Esophagus muscularis mucosa (tissue), 4 donors: ENCODE data around the gene TPD52L2. TPM values are rescaled to one million over a fixed set of nuclear protein-coding genes. Genes with fewer than 3 reads are reported as not detected.

Experiments used
- DNase-seq: peaks from one replicate; pipeline ENCODE4 v3.0.0-alpha.2; 2017; ENCODE audit errors: extremely low spot score
- H3K27ac ChIP-seq, 4 donors: fragments of 200-600 bp; sonication (generic); replicated peaks in 1 of 4; 1 replicate in 3 of 4; 2 replicates in 1 of 4; pipeline ENCODE4 v1.5.1; 2016 to 2019; ENCODE audit warnings: mild to moderate bottlenecking in 1 of 4
- H3K27me3 ChIP-seq, 4 donors: fragments of 200-600 bp; sonication (generic); one replicate each; pipeline versions ENCODE4 v1.5.1 to v1.6.0; 2016 to 2019
- H3K36me3 ChIP-seq, 4 donors: fragments of 200-600 bp; sonication (generic); one replicate each; pipeline ENCODE4 v1.5.1; 2016 to 2019
- H3K4me1 ChIP-seq, 4 donors: fragments of 200-600 bp; sonication (generic); one replicate each; pipeline ENCODE4 v1.5.1; 2016 to 2019
- H3K4me3 ChIP-seq, 4 donors: fragments of 200-600 bp; sonication (generic); 1 replicate in 2 of 4; 2 replicates in 2 of 4; pipeline ENCODE4 v1.5.1; 2016 to 2019; ENCODE audit warnings: mild to moderate bottlenecking in 4 of 4, moderate library complexity in 1 of 4
- H3K9me3 ChIP-seq, 4 donors: fragments of 200-600 bp; sonication (generic); 1 replicate in 3 of 4; 2 replicates in 1 of 4; pipeline ENCODE4 v1.5.1; 2016 to 2019
- EP300 ChIP-seq: sonication (generic); formaldehyde crosslinking; IDR thresholded peaks from one replicate; pipeline ENCODE4 v1.6.1; 2017; ENCODE audit warnings: antibody characterized with exemption
- POLR2A ChIP-seq: fragments of 450-650 bp; IDR thresholded peaks from one replicate; pipeline ENCODE4 v1.6.1; 2017; ENCODE audit warnings: antibody characterized with exemption, moderate library complexity, mild to moderate bottlenecking, low read depth
- POLR2AphosphoS5 ChIP-seq, 2 donors: sonication (generic); formaldehyde crosslinking; IDR thresholded peaks; one replicate each; pipeline ENCODE4 v1.6.1; 2017; ENCODE audit warnings: antibody characterized with exemption in 2 of 2
- WGBS: methylation state at CpG from one replicate; pipeline ENCODE4 v1.1.5; 2018; 5-methylcytosine and 5-hydroxymethylcytosine counted together
- intact Hi-C: fragments of 100-400 bp; cut with DNase I; formaldehyde crosslinking; loops from one replicate; pipeline ENCODE4 v1.15.1; 2023
- total RNA-seq, 4 donors: library from RNA; depleted of rRNA; stranded (reverse); fragments of >200 nt; gene quantifications; one replicate each; pipeline versions ENCODE4 v1.1.0 to v1.2.1, GENCODE V29; 2016
- TF ChIP-seq, protein P1 (sequence below), 3 experiments: fragments of 200-600 bp in 2 of 3; fragments of 450-650 bp in 1 of 3; sonication (generic) in 2 of 3; IDR thresholded peaks; one replicate each; pipeline ENCODE4 v1.5.1; 2017 to 2019; ENCODE audit warnings: antibody characterized with exemption in 3 of 3, mild to moderate bottlenecking in 2 of 3, moderate library complexity in 1 of 3

The TPD52L2 gene
- total RNA-seq, 4 donors from 2014 or later = 110 to 162 (median 134) TPM

- no peaks in the 10 kb centered on the region for H3K9me3 ChIP-seq
- H3K4me3 ChIP-seq = peak overlapping the region; percentile 7 to 31 (median 26)
- intact Hi-C loops = no loop called here
- TF ChIP-seq, protein P1, sequence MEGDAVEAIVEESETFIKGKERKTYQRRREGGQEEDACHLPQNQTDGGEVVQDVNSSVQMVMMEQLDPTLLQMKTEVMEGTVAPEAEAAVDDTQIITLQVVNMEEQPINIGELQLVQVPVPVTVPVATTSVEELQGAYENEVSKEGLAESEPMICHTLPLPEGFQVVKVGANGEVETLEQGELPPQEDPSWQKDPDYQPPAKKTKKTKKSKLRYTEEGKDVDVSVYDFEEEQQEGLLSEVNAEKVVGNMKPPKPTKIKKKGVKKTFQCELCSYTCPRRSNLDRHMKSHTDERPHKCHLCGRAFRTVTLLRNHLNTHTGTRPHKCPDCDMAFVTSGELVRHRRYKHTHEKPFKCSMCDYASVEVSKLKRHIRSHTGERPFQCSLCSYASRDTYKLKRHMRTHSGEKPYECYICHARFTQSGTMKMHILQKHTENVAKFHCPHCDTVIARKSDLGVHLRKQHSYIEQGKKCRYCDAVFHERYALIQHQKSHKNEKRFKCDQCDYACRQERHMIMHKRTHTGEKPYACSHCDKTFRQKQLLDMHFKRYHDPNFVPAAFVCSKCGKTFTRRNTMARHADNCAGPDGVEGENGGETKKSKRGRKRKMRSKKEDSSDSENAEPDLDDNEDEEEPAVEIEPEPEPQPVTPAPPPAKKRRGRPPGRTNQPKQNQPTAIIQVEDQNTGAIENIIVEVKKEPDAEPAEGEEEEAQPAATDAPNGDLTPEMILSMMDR (IDR thresholded peaks at IDR 0.05) = no peak
- TF ChIP-seq EP300 = no peak
- no peak for TF ChIP-seq POLR2AphosphoS5 (IDR thresholded peaks at IDR 0.05)
- TF ChIP-seq POLR2A = no peak
- no peaks in the 10 kb centered on the region for H3K36me3 ChIP-seq
- no peak for DNase-seq
- H3K4me1 ChIP-seq = peaks cover 54 to 60% (median 58%) of the 10 kb centered on the region in 4 donors
- 3% methylated on average over 20 of the region's 26 CpGs for WGBS
- H3K27ac ChIP-seq = peak overlapping the region; percentile 62 to 77 (median 69)
- peaks cover 0 to 82% (median 21%) of the 10 kb centered on the region in 4 donors for H3K27me3 ChIP-seq
Observed at GRCh38 chr20:63854766-63855362, 10.2 kb upstream of the TPD52L2 start.

GRCh38 chr20:63855363-63856097 is 9.5 kb upstream of the TPD52L2 start:
- TF ChIP-seq POLR2AphosphoS5 (IDR thresholded peaks at IDR 0.05) (no peak), POLR2A (no peak), EP300 (no peak)
- TF ChIP-seq, protein P1 (IDR thresholded peaks at IDR 0.05) = no peak
- WGBS = 55% methylated on average over 17 of the region's 36 CpGs
- peak overlapping the region; percentile 62 to 77 (median 69) for H3K27ac ChIP-seq
- DNase-seq = no peak
- intact Hi-C loops = no loop called here
- H3K27me3 ChIP-seq = peaks cover 0 to 81% (median 21%) of the 10 kb centered on the region in 4 donors
- H3K4me3 ChIP-seq = peak overlapping the region; percentile 7 to 31 (median 26)
- H3K4me1 ChIP-seq = peaks cover 54 to 60% (median 58%) of the 10 kb centered on the region in 4 donors
- no peaks in the 10 kb centered on the region for H3K9me3 ChIP-seq
- H3K36me3 ChIP-seq = peaks cover 0 to under 1% (median 0%) of the 10 kb centered on the region in 4 donors

DNA sequence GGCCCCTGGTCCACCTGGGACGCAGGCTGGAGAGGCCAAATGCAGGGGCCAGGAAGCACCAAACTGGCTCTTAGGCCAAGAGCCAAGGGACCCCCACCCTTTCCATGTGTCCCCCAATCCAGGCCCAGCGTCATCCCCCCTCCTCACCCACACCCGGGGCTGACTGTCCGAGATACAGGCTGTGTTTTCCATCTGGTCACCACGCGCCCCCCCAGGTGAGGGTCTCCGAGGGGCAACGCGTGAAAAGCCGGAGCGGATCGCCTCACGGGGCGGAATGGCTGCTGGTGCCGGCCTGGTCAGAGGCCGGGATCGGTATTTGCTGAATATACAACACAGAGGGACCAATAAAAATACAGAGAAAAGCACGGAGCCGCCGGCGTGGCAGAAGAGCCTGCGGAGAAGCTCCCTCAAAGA is 9.0 kb upstream of the TPD52L2 start:
- peaks cover 54 to 60% (median 58%) of the 10 kb centered on the region in 4 donors for H3K4me1 ChIP-seq
- TF ChIP-seq POLR2A (no peak), EP300 (no peak), POLR2AphosphoS5 (IDR thresholded peaks at IDR 0.05) (no peak)
- TF ChIP-seq, protein P1 (IDR thresholded peaks at IDR 0.05) = no peak
- H3K9me3 ChIP-seq = no peaks in the 10 kb centered on the region
- H3K27me3 ChIP-seq = peaks cover 0 to 75% (median 21%) of the 10 kb centered on the region in 4 donors
- H3K4me3 ChIP-seq = no peak overlapping the region
- DNase-seq = no peak
- peaks cover 0 to 6% (median 2%) of the 10 kb centered on the region in 4 donors for H3K36me3 ChIP-seq
- intact Hi-C loops = no loop called here
- 17% methylated on average over 3 of the region's 22 CpGs for WGBS
- no peak overlapping the region for H3K27ac ChIP-seq

- DNase-seq = no peak
- Histone ChIP-seq H3K36me3 (peaks cover 9 to 23% (median 17%) of the 10 kb centered on the region in 4 donors), H3K4me3 (no peak overlapping the region), H3K9me3 (no peaks in the 10 kb centered on the region), H3K27me3 (peaks cover 0 to 60% (median 21%) of the 10 kb centered on the region in 4 donors), H3K27ac (peak overlapping the region; percentile 45 to 63 (median 55)), H3K4me1 (peaks cover 56 to 66% (median 60%) of the 10 kb centered on the region in 4 donors)
- TF ChIP-seq, protein P1 (IDR thresholded peaks at IDR 0.05) = no peak
- no peak for TF ChIP-seq POLR2A
- no peak for TF ChIP-seq POLR2AphosphoS5 (IDR thresholded peaks at IDR 0.05)
- no peak for TF ChIP-seq EP300
- WGBS = 30% methylated on average over 8 of the region's 14 CpGs
- intact Hi-C loops = no loop called here
Observed at GRCh38 chr20:63857764-63858392, 7.2 kb upstream of the TPD52L2 start.
